SK-N-SH treated with all-trans-retinoic acid at 6 μM for 48 hours (cell line): ENCODE results near the gene ANKRD23.

ENCODE experiments used
- ATAC-seq: fragments of 200-7000 bp; cut with Tn5 transposase; 3 replicates; pipeline ENCODE4 v1.9.1; 2020; ENCODE audit warnings: mild to moderate bottlenecking, moderate library complexity
- ARNTL ChIP-seq: fragments of 450-650 bp; formaldehyde crosslinking; IDR thresholded peaks from 2 replicates; pipeline ENCODE4 v1.5.0; 2020; ENCODE audit warnings: low read depth, mild to moderate bottlenecking, moderate library complexity, borderline replicate concordance
- BACH2 ChIP-seq: fragments of 250-450 bp; sonication (Bioruptor Pico); IDR thresholded peaks from 2 replicates; pipeline ENCODE4 v1.9.0; 2021; ENCODE audit warnings: mild to moderate bottlenecking, borderline replicate concordance
- CREB5 ChIP-seq: fragments of 250-450 bp; sonication (Bioruptor Pico); IDR thresholded peaks from 2 replicates; pipeline ENCODE4 v1.5.1; 2020; ENCODE audit warnings: low read depth, mild to moderate bottlenecking, moderate library complexity
- CSDC2 ChIP-seq: fragments of 250-450 bp; sonication (Bioruptor Pico); IDR thresholded peaks from 2 replicates; pipeline ENCODE4 v1.5.0; 2020; ENCODE audit warnings: mild to moderate bottlenecking, moderate library complexity
- CSRNP3 ChIP-seq: fragments of 250-450 bp; sonication (Bioruptor Pico); IDR thresholded peaks from 2 replicates; pipeline ENCODE4 v1.5.1; 2021; ENCODE audit warnings: mild to moderate bottlenecking, moderate library complexity
- GLIS3 ChIP-seq: fragments of 250-450 bp; sonication (Bioruptor Pico); IDR thresholded peaks from 2 replicates; pipeline ENCODE4 v1.5.0; 2020; ENCODE audit warnings: mild to moderate bottlenecking, moderate library complexity
- ISL1 ChIP-seq: fragments of 250-450 bp; sonication (Bioruptor Pico); IDR thresholded peaks from 2 replicates; pipeline ENCODE4 v2.1.2; 2022; ENCODE audit warnings: mild to moderate bottlenecking, moderate library complexity
- PATZ1 ChIP-seq: fragments of 250-450 bp; sonication (Bioruptor Pico); IDR thresholded peaks from 2 replicates; pipeline ENCODE4 v1.8.0; 2020; ENCODE audit warnings: mild to moderate bottlenecking, moderate library complexity, borderline replicate concordance
- POU6F1 ChIP-seq: fragments of 250-450 bp; sonication (Bioruptor Pico); IDR thresholded peaks from 2 replicates; pipeline ENCODE4 v1.8.0; 2021; ENCODE audit warnings: low read depth, mild to moderate bottlenecking, moderate library complexity, borderline replicate concordance
- SNAI2 ChIP-seq: fragments of 250-450 bp; sonication (Bioruptor Pico); IDR thresholded peaks from 2 replicates; pipeline ENCODE4 v1.5.0; 2020; ENCODE audit warnings: mild to moderate bottlenecking, moderate library complexity
- TCF4 ChIP-seq: fragments of 250-450 bp; sonication (Bioruptor Pico); IDR thresholded peaks from 2 replicates; pipeline ENCODE4 v1.8.0; 2021; ENCODE audit warnings: mild to moderate bottlenecking, moderate library complexity, borderline replicate concordance
- TSHZ2 ChIP-seq: fragments of 250-450 bp; sonication (Bioruptor Pico); IDR thresholded peaks from 2 replicates; pipeline ENCODE4 v1.5.0; 2020; ENCODE audit warnings: mild to moderate bottlenecking, moderate library complexity
- ZC3H10 ChIP-seq: fragments of 250-450 bp; sonication (Bioruptor Pico); IDR thresholded peaks from 2 replicates; pipeline ENCODE4 v1.5.1; 2021; ENCODE audit warnings: mild to moderate bottlenecking, moderate library complexity
- ZFP3 ChIP-seq: fragments of 250-450 bp; sonication (Bioruptor Pico); IDR thresholded peaks from 2 replicates; pipeline ENCODE4 v1.5.0; 2020; ENCODE audit warnings: mild to moderate bottlenecking, moderate library complexity
- ZFP30 ChIP-seq: fragments of 450-650 bp; formaldehyde crosslinking; IDR thresholded peaks from 2 replicates; pipeline ENCODE4 v1.5.0; 2022; ENCODE audit warnings: mild to moderate bottlenecking, moderate library complexity

Gene ANKRD23

GRCh38 chr2:96861074-96861473 is 17.3 kb upstream of the ANKRD23 start:
- no peak for ATAC-seq
- no peak for TF ChIP-seq CREB5 (CRISPR knock-in tag)
- no peak for TF ChIP-seq SNAI2
- TF ChIP-seq CSRNP3, result no peak
- no peak for TF ChIP-seq BACH2
- TF ChIP-seq TCF4 (CRISPR knock-in tag), result no peak
- TF ChIP-seq CSDC2 (CRISPR knock-in tag), result no peak
- no peak for TF ChIP-seq POU6F1 (CRISPR knock-in tag)
- no peak for TF ChIP-seq ARNTL (CRISPR knock-in tag)

- no peak for ATAC-seq
- TF ChIP-seq TSHZ2 (CRISPR knock-in tag) (no peak), ISL1 (CRISPR knock-in tag) (no peak), GLIS3 (CRISPR knock-in tag) (no peak), TCF4 (CRISPR knock-in tag) (no peak), ARNTL (CRISPR knock-in tag) (no peak), PATZ1 (CRISPR knock-in tag) (no peak), ZFP3 (CRISPR knock-in tag) (no peak), CREB5 (CRISPR knock-in tag) (no peak), CSRNP3 (no peak)
- TF ChIP-seq, all 23 proteins: peak for 0
These were observed 16.5 kb upstream of the ANKRD23 start for GRCh38 chr2:96860065-96861029.

GRCh38 chr2:96859681-96860064 is 15.9 kb upstream of the ANKRD23 start:
- ATAC-seq, result no peak
- no peak for TF ChIP-seq GLIS3 (CRISPR knock-in tag)
- no peak for TF ChIP-seq ZC3H10
- TF ChIP-seq ZFP30, result no peak
- TF ChIP-seq TSHZ2 (CRISPR knock-in tag), result no peak
- TF ChIP-seq PATZ1 (CRISPR knock-in tag), result no peak
- no peak for TF ChIP-seq ISL1 (CRISPR knock-in tag)
- TF ChIP-seq CSRNP3, result no peak
